Retinal pigment epithelial cell (primary cell): ENCODE data around the gene ACTR3C.
"Not testable (repeated sequence)": the region's sequence is repeated elsewhere in the genome, so short reads cannot be mapped to it uniquely, and the experiment has no call there.

Source experiments
- DNase-seq: peaks from one replicate; pipeline ENCODE4 v3.0.0-alpha.2; 2010; ENCODE audit warnings: low read depth
- H3K4me3 ChIP-seq: 2 replicates; pipeline ENCODE4 v1.5.1; 2011; ENCODE audit warnings: mild to moderate bottlenecking, low read length, control low read depth, moderate library complexity
- TF ChIP-seq, protein P1 (sequence below): conservative IDR thresholded peaks from 2 replicates; pipeline ENCODE4 v1.5.1; 2011; ENCODE audit warnings: low read depth, low read length, control low read depth, inconsistent platforms

ACTR3C gene

GRCh38 chr7:150311146-150311545 lies 12.2 kb downstream of the ACTR3C start:
- no peak for DNase-seq
- TF ChIP-seq, protein P1, sequence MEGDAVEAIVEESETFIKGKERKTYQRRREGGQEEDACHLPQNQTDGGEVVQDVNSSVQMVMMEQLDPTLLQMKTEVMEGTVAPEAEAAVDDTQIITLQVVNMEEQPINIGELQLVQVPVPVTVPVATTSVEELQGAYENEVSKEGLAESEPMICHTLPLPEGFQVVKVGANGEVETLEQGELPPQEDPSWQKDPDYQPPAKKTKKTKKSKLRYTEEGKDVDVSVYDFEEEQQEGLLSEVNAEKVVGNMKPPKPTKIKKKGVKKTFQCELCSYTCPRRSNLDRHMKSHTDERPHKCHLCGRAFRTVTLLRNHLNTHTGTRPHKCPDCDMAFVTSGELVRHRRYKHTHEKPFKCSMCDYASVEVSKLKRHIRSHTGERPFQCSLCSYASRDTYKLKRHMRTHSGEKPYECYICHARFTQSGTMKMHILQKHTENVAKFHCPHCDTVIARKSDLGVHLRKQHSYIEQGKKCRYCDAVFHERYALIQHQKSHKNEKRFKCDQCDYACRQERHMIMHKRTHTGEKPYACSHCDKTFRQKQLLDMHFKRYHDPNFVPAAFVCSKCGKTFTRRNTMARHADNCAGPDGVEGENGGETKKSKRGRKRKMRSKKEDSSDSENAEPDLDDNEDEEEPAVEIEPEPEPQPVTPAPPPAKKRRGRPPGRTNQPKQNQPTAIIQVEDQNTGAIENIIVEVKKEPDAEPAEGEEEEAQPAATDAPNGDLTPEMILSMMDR: no peak
- no peak overlapping the region for H3K4me3 ChIP-seq

DNA sequence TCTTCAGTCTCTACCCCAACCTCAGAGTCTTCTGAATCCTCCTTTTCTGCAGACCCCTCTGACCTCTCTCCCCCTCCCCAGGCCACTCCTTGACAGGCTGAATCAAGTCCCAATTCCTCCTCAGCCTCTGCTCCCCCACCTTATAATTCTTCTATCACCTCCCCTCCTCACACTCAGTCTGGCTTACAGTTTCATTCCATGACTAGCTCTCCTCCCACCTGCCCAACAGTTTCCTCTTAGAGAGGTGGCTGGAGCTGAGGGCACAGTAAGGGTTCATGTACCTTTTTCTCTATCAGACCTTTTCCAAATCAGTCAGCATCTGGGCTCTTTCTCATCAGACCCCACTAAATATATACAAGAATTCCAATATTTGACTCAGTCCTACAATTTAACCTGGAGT lies 14.8 kb downstream of the ACTR3C start:
- H3K4me3 ChIP-seq: no peak overlapping the region
- TF ChIP-seq, protein P1: no peak
- no peak for DNase-seq

DNA sequence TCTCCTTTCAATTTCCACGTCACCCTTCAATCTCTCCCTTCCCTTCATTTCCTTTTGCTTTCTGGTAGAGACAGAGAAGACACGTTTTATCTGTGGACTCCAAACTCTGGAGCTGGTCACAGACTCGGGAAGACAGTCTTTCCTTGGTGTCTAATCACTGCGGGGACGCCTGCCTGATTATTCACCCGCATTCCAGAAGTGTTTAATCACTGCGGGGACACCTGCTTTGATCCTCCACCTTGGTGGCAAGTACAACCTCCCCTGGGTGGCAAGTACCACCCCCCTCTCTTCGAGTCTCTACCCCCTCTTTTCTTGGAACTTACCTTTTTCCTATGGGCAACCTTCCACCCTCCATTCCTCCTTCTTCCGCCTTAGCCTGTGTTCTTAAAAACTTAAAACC lies 15.4 kb downstream of the ACTR3C start:
- no peak overlapping the region for H3K4me3 ChIP-seq
- TF ChIP-seq, protein P1: no peak
- DNase-seq: no peak

- TF ChIP-seq, protein P1: no peak
- no peak for DNase-seq
- no peak overlapping the region for H3K4me3 ChIP-seq
Measured at GRCh38 chr7:150307129-150307528, 16.2 kb downstream of the ACTR3C start.

DNA sequence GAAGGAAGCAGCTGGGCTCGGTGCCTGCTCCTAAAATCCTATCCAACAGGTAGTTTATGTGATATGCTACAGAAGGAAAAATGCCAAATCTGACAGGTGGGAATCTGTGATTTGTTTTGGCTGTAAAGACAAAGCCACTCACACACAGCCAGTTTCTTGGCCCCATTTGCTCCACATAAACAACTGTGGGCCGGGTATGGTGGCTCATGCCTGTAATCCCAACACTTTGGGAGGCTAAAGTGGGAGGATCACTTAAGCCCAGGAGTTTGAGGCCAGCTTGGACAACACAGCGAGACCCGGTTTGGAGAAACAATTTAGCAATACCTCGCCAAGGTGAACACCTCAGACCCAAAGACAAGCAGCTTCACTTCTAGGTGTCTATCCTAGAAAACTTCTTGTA lies 17.0 kb downstream of the ACTR3C start:
- not testable (repeated sequence) for H3K4me3 ChIP-seq, DNase-seq

DNA sequence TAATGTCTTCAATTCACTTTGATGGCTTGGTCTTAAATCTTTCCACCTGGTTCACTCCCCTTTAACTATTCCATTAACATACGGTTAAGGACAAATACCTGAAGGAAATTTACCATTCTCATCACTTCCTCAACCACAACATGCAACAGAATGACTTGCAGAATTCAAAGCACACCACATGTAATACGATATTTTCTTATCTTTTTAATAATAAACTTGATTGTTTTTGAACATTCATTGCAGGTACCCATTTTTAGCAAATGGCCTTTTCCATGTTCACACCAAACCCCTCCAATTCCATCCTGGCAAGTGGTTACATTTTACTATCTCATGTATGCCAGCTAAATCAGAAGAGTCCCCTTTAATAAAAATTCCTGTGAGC lies 17.5 kb downstream of the ACTR3C start:
- H3K4me3 ChIP-seq, DNase-seq: not testable (repeated sequence)

DNA sequence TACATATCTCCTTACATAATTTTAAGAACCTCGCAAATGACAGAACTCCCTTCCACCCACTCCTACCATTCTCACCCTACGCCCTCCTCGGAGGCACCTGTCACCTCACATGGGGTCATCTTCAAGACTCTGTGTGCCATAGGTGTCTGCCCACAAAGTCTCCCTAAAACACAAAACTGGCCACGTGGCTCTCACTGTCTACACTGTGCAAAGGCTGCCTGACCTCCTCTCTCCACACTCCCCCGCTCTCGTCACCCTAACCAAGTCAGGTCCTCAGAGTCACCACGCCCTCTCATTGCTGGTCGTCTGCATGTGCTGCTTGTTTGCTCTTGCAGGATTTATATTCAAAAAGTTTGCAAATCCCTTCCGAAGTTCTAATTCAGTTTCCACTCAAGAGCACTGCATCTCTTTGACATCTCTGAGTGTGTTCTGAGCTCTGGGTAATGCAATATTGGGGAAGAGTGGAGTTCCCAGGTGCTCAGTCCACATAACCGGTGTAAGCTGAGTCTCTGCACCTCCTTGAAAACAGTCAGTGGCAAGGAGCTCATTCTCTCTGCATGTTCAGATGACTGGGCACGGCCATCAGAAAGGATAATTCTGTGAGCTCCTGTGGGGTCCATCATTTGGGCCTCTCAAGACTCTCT lies 18.0 kb downstream of the ACTR3C start:
- DNase-seq, H3K4me3 ChIP-seq: not testable (repeated sequence)

DNA sequence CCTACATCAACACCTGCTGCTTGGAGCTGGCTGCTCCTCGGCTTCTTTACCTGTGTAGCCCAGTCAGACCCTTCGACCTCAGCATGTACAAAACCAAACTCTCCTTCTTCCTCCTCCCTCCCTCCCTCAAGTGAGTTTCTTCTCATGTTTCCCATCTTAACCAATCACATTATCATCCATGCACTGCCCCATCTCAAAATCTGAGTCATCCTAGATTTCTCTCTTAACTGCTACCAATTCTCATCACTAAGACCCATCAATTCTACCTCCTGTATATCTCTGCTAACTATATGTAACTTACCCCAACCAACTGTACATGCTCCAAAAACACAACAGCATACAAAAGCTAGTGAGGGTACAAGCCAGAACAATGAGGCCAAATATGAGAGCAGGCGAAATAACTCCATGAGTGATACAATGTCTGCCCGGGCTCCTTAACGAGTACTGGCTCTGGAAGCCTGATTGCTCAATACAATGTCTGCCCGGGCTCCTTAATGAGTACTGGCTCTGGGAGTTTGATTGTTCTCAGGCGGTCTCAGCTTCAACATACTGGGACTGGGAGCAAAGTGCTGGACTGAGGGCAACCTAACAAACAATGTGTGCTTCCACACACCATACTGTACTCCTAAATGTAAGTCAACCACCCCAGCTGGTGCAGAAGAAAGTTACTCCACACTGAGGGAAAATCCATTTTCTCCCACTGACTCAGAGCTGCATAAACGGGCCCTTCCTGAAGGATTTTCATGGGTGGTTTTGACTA lies 18.7 kb downstream of the ACTR3C start:
- not testable (repeated sequence) for H3K4me3 ChIP-seq, DNase-seq

DNA sequence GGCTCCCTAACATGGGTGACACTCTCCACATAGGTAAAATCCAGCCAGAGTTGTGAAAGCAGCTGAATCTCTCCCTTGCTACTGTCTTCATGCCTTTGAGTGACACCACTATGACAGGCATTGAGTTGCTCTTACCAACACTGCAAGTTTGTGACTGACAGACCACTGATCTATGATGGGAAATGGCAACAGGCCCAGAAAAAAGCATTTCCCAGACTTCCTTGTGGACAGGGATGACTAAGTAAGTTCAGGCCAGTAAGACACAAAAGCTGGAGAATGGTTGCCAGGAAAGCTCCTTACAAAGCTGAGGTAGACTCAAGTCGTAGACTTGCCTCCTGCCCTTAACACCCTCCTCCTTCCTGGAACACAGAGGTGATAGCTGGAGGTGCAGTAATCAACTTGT lies 20.4 kb downstream of the ACTR3C start:
- not testable (repeated sequence) for H3K4me3 ChIP-seq, DNase-seq

GRCh38 chr7:150297978-150298377 lies 25.4 kb downstream of the ACTR3C start:
- H3K4me3 ChIP-seq, DNase-seq: not testable (repeated sequence)

DNA sequence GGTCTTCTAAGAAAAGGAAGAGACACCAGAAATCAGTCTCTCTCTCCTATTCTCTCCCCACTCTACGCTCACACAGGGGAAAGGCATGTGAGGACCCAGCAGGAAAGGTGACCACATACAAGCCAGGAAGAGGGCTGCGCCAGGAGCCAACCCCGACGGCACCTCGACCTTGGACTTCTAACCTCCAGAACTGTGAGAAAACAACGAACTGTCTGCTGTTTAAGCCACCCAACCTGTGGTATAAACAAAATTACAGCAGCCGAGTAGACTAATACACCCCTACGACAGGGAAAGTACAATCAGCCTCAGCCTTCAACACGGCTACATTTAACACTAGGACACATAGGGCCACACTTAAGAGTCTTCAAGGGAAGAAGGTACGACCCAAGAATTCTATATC lies 26.5 kb downstream of the ACTR3C start:
- not testable (repeated sequence) for DNase-seq, H3K4me3 ChIP-seq

DNA sequence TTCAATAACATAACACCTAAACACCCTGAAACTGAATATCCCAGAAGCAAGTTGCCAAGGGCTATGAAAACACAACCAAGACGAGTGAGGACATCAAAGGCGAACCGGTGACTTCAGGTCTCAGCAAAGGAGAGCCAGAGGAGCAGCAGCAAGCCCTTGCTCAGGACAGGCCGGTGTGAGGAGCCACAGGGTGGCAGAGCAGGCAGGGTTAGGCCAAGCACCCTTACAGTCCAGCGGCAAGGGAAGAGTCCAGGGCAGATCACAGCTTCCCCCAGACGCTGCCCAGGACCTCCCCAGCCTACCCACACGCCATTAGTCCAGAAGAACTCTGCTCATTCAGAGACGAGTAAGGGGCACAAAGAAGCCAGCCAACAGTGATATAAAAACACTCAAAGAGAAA lies 27.7 kb downstream of the ACTR3C start:
- not testable (repeated sequence) for DNase-seq, H3K4me3 ChIP-seq

GRCh38 chr7:150295027-150295426 lies 28.3 kb downstream of the ACTR3C start:
- DNase-seq, H3K4me3 ChIP-seq: not testable (repeated sequence)

GRCh38 chr7:150290317-150290716 lies 33.0 kb downstream of the ACTR3C start:
- H3K4me3 ChIP-seq, DNase-seq: not testable (repeated sequence)

DNA sequence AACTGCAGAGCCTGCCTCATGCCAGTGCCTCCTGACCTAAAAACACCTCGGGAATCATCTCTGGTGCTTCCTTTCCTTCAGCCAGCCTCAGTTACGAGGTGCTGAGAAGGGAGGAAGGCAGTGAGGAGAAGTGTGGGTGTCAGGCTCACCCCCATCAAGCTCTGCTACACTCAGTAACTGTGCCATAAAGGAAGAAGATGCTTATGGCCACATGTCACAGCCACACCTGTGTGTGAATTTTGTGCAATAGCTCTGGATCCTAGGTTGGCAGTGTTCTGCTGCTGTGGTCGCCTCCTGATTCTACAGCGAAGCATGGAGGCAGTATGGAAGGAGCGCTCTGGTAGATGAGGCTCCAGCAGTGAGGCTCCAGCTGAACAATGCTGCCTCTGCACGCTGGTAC lies 34.5 kb downstream of the ACTR3C start:
- not testable (repeated sequence) for DNase-seq

More for the DNA sequence above, 34.5 kb downstream of the ACTR3C start:
- not testable (repeated sequence) for H3K4me3 ChIP-seq
